H1 (cell line): ENCODE results near the gene HS1BP3. TPM values are rescaled to one million over a fixed set of nuclear protein-coding genes. Genes with fewer than 3 reads are reported as not detected.

ENCODE experiments used
- ATF3 ChIP-seq: IDR thresholded peaks from 2 replicates; pipeline ENCODE4 v1.6.1; 2011; ENCODE audit warnings: low read depth, mild to moderate bottlenecking, low read length; ENCODE audit not compliant: insufficient read depth
- CHD1 ChIP-seq: IDR thresholded peaks from 2 replicates; pipeline ENCODE4 v1.6.1; 2012; ENCODE audit warnings: low read depth, low read length, improper control_type of control experiment
- CREB1 ChIP-seq: IDR thresholded peaks from 2 replicates; pipeline ENCODE4 v1.6.1; 2012; ENCODE audit warnings: inconsistent platforms
- NANOG ChIP-seq: IDR thresholded peaks from 2 replicates; pipeline ENCODE4 v1.6.1; 2011; ENCODE audit warnings: low read length, low read depth, mild to moderate bottlenecking, inconsistent platforms; ENCODE audit not compliant: insufficient read depth, poor library complexity, severe bottlenecking
- TBP ChIP-seq: IDR thresholded peaks from 2 replicates; pipeline ENCODE4 v1.6.1; 2011; ENCODE audit warnings: low read depth, low read length, improper control_type of control experiment
- TCF12 ChIP-seq: IDR thresholded peaks from 2 replicates; pipeline ENCODE4 v1.6.1; 2011; ENCODE audit warnings: low read depth, mild to moderate bottlenecking, low read length
- USF2 ChIP-seq: IDR thresholded peaks from 2 replicates; pipeline ENCODE4 v1.6.1; 2011; ENCODE audit warnings: low read length, improper control_type of control experiment
- polyA plus RNA-seq, 7 experiments: library from polyadenylated mRNA; depleted of rRNA in 3 of 7; stranded (reverse) in 5 of 7; unstranded in 2 of 7; fragments of >200 nt in 5 of 7; fragments of 200-250 nt in 2 of 7; gene quantifications; 1 replicate in 5 of 7; 2 replicates in 1 of 7; 4 replicates in 1 of 7; pipeline versions ENCODE4 v1.2.1 to v1.2.3, GENCODE V29; 2011 to 2013; ENCODE audit warnings: missing spikeins in 2 of 7, mixed read lengths in 2 of 7
- total RNA-seq: library from RNA; stranded (reverse); fragmentation: NEBNext Ultra II Directional; extraction: Animal tissue kit (Norgen Biotek cat#: 25700); gene quantifications from 2 replicates; pipeline ENCODE4 v1.2.1, GENCODE V29; 2021

HS1BP3 gene
- total and polyA plus RNA-seq, 2 of the 8 experiments (the other 6 are each of a cell fraction or from before 2014, with no cell fraction given): 11.1 to 11.3 TPM

- TF ChIP-seq USF2 (no peak), CHD1 (no peak), TBP (no peak), NANOG (no peak), CREB1 (no peak), TCF12 (no peak), ATF3 (no peak)
Measured at GRCh38 chr2:20594048-20594750, 56.7 kb downstream of the HS1BP3 start (continued).
